K562 (cell line): Measurements from ENCODE around the gene SAMD10. TPM values are rescaled to one million over a fixed set of nuclear protein-coding genes. Genes with fewer than 3 reads are reported as not detected.
A peak's percentile ranks its signal among the peaks of the same experiment; 100 is the strongest.

Experiments used
- ATAC-seq: fragments of 200-7000 bp; cut with Tn5 transposase; 3 replicates; pipeline ENCODE4 v1.9.1; 2020; ENCODE audit warnings: moderate library complexity
- BruUV-seq: library from RNA; stranded (reverse); fragments of 400-500 nt; replicated peaks from 2 replicates; lab custom pipeline; 2021; lab: Mats Ljungman, UMichigan
- CTCF ChIA-PET: fragments of 300-600 bp; formaldehyde crosslinking; extraction: SDS; loops from one replicate; lab custom pipeline; 2021; ENCODE audit warnings: low intra/inter-chr PET ratio; lab: Yijun Ruan, JAX
- POLR2A ChIA-PET: fragments of 300-600, 350-650 bp; sonication (Branson Sonifier 250); formaldehyde crosslinking; extraction: SDS; loops from one replicate; lab custom pipeline; 2021; ENCODE audit warnings: antibody characterized with exemption, inconsistent platforms; lab: Yijun Ruan, JAX
- DNase-seq, 4 experiments: peaks; one replicate each; pipeline versions ENCODE4 v3.0.0 to v3.0.0-alpha.2; 2011 to 2018; ENCODE audit warnings: low spot score in 3 of 4, mixed read lengths in 3 of 4; ENCODE audit errors: extremely low read depth in 1 of 4
- FAIRE-seq: peaks from 2 replicates; lab custom pipeline; 2011; peaks lifted over from hg19 to GRCh38; lab: Jason Lieb, UNC
- H2AFZ ChIP-seq: 2 replicates; pipeline ENCODE4 v1.6.0; 2011; ENCODE audit warnings: low read depth, low read length, control low read depth, inconsistent platforms
- H3K27ac ChIP-seq: fragments of 200-600 bp; 3 replicates; pipeline ENCODE4 v1.8.0; 2011; ENCODE audit warnings: low read depth, mild to moderate bottlenecking, control low read depth, inconsistent platforms, low read length, moderate library complexity, mixed read lengths; ENCODE audit errors: extremely low read depth
- H3K27me3 ChIP-seq, 2 experiments: fragments of 300-600 bp in 1 of 2; 2 replicates in 1 of 2; 3 replicates in 1 of 2; pipeline versions ENCODE4 v1.6.0 to v1.8.0; 2011; ENCODE audit warnings: inconsistent platforms in 2 of 2, low read length in 2 of 2, mild to moderate bottlenecking in 1 of 2, mixed read lengths in 1 of 2, moderate library complexity in 1 of 2; ENCODE audit not compliant: control insufficient read depth in 2 of 2, insufficient read depth in 2 of 2
- H3K36me3 ChIP-seq: fragments of 300-600 bp; 3 replicates; pipeline ENCODE4 v1.8.0; 2011; ENCODE audit warnings: mild to moderate bottlenecking, low read length, inconsistent platforms; ENCODE audit not compliant: control insufficient read depth, insufficient read depth
- H3K4me1 ChIP-seq, 2 experiments: fragments of 200-600 bp in 1 of 2; replicated peaks in 1 of 2; 2 replicates in 1 of 2; 3 replicates in 1 of 2; pipeline versions ENCODE4 v1.5.1 to v1.8.0; 2011; ENCODE audit warnings: inconsistent platforms in 2 of 2, low read length in 2 of 2, mild to moderate bottlenecking in 1 of 2, mixed read lengths in 1 of 2, moderate library complexity in 1 of 2; ENCODE audit not compliant: control insufficient read depth in 2 of 2, insufficient read depth in 2 of 2
- H3K4me2 ChIP-seq: 2 replicates; pipeline ENCODE4 v1.6.1; 2011; ENCODE audit warnings: low read length, control low read depth, inconsistent platforms, mixed read lengths; ENCODE audit not compliant: insufficient read depth
- H3K4me3 ChIP-seq: fragments of 200-600 bp; sonication (generic), shearing (Covaris generic); 2 replicates; pipeline ENCODE4 v1.5.1; 2016; ENCODE audit warnings: control low read depth, inconsistent platforms
- H3K79me2 ChIP-seq: fragments of 200-600 bp; 3 replicates; pipeline ENCODE4 v1.8.0; 2011; ENCODE audit warnings: low read length, inconsistent platforms; ENCODE audit not compliant: control insufficient read depth, insufficient read depth
- H3K9ac ChIP-seq, 2 experiments: 2 replicates each; pipeline versions ENCODE4 v1.6.0 to v1.6.1; 2011; ENCODE audit warnings: low read depth in 2 of 2, low read length in 2 of 2, control low read depth in 1 of 2, inconsistent platforms in 1 of 2, mild to moderate bottlenecking in 1 of 2, mixed read lengths in 1 of 2; ENCODE audit not compliant: insufficient read depth in 1 of 2
- H3K9me1 ChIP-seq: one replicate; pipeline ENCODE4 v1.6.0; 2011; ENCODE audit warnings: inconsistent platforms, mild to moderate bottlenecking, low read length, moderate library complexity; ENCODE audit not compliant: control insufficient read depth, insufficient read depth
- H3K9me3 ChIP-seq: replicated peaks from 2 replicates; pipeline ENCODE4 v1.5.1; 2011; ENCODE audit warnings: low read depth, low read length, inconsistent platforms; ENCODE audit not compliant: control insufficient read depth, insufficient read depth
- H4K20me1 ChIP-seq: replicated peaks from 2 replicates; pipeline ENCODE4 v1.6.1; 2011; ENCODE audit warnings: low read length, inconsistent platforms, mixed read lengths; ENCODE audit not compliant: control insufficient read depth, insufficient read depth
- ATF4 ChIP-seq: fragments of 450-650 bp; formaldehyde crosslinking; IDR thresholded peaks from 2 replicates; pipeline ENCODE4 v1.4.0; 2022; ENCODE audit warnings: mild to moderate bottlenecking, moderate library complexity
- CBX3 ChIP-seq, 2 experiments: IDR thresholded peaks; 1 replicate in 1 of 2; 2 replicates in 1 of 2; pipeline ENCODE4 v1.6.1; 2012; ENCODE audit warnings: inconsistent platforms in 2 of 2, low read length in 2 of 2, borderline replicate concordance in 1 of 2, control low read depth in 1 of 2
- EZH2 ChIP-seq: IDR thresholded peaks from 2 replicates; pipeline ENCODE4 v1.6.1; 2012; ENCODE audit warnings: low read depth, mild to moderate bottlenecking, inconsistent platforms, low read length, borderline replicate concordance
- HOXB6 ChIP-seq: fragments of 250-450 bp; sonication (Bioruptor Pico); IDR thresholded peaks from 2 replicates; pipeline ENCODE4 v1.5.1; 2022; ENCODE audit warnings: mild to moderate bottlenecking, borderline replicate concordance
- IRF2 ChIP-seq: sonication (generic); formaldehyde crosslinking; IDR thresholded peaks from 2 replicates; pipeline ENCODE4 v1.8.1; 2022; ENCODE audit warnings: mild to moderate bottlenecking, missing genetic modification reagents
- RBFOX2 ChIP-seq: fragments of 200-400 bp; formaldehyde crosslinking; IDR thresholded peaks from 2 replicates; pipeline ENCODE4 v1.6.1; 2017; ENCODE audit warnings: low read depth, mild to moderate bottlenecking, low read length, moderate library complexity
- SAFB ChIP-seq: fragments of 200-400 bp; formaldehyde crosslinking; IDR thresholded peaks from 2 replicates; pipeline ENCODE4 v1.6.1; 2017; ENCODE audit warnings: low read depth, low read length, borderline replicate concordance
- SMARCE1 ChIP-seq: fragments of 450-650 bp; IDR thresholded peaks from 2 replicates; pipeline ENCODE4 v1.7.1; 2016; ENCODE audit warnings: mild to moderate bottlenecking
- SRSF3 ChIP-seq: fragments of 200-400 bp; formaldehyde crosslinking; IDR thresholded peaks from 2 replicates; pipeline ENCODE4 v1.6.1; 2016; ENCODE audit warnings: mild to moderate bottlenecking, low read length, moderate library complexity; ENCODE audit not compliant: insufficient read depth
- TEAD4 ChIP-seq, 2 experiments: sonication (generic) in 1 of 2; formaldehyde crosslinking in 1 of 2; IDR thresholded peaks; 2 replicates each; pipeline versions ENCODE4 v1.6.1 to v1.8.0; 2012 to 2022; ENCODE audit warnings: borderline replicate concordance in 1 of 2, inconsistent platforms in 1 of 2, low read length in 1 of 2, mild to moderate bottlenecking in 1 of 2, missing genetic modification reagents in 1 of 2
- ZNF318 ChIP-seq, 2 experiments: fragments of 450-650 bp; IDR thresholded peaks; 2 replicates each; pipeline ENCODE4 v1.6.1; 2016; ENCODE audit warnings: mild to moderate bottlenecking in 2 of 2, borderline replicate concordance in 1 of 2, low read depth in 1 of 2, moderate library complexity in 1 of 2
- ZNF354B ChIP-seq: fragments of 250-450 bp; sonication (Bioruptor Pico); IDR thresholded peaks from 2 replicates; pipeline ENCODE4 v1.4.0; 2020
- WGBS: fragments of 100-300 bp; shearing (Covaris generic); methylation state at CpG from one replicate; pipeline ENCODE4 v1.1.6; 2016; ENCODE audit warnings: low coverage, mixed read lengths; ENCODE audit not compliant: insufficient coverage; ENCODE audit errors: missing lambda C conversion rate; 5-methylcytosine and 5-hydroxymethylcytosine counted together
- in situ Hi-C: fragments of 300-500 bp; cut with MboI; formaldehyde crosslinking; loops from 4 replicates; pipeline ENCODE4 v1.15.0; 2018; ENCODE audit warnings: inconsistent platforms, mixed read lengths
- intact Hi-C: fragments of 100-400 bp; cut with micrococcal nuclease; formaldehyde crosslinking; loops from 2 replicates; pipeline ENCODE4 v1.14.2; 2022
- polyA plus RNA-seq, 8 experiments: library from polyadenylated mRNA; depleted of rRNA in 4 of 8; stranded (reverse) in 5 of 8; unstranded in 3 of 8; fragments of >200 nt; fragmentation: Nextera tagmentation in 2 of 8; fragmentation: Illumina TruSeq in 1 of 8; extraction: Ambion mirVana in 2 of 8; extraction: Trizol in 1 of 8; gene quantifications; 2 replicates each; pipeline versions ENCODE4 v1.2.1 to v1.2.3, GENCODE V29; 2011 to 2014; ENCODE audit warnings: inconsistent platforms in 1 of 8, missing spikeins in 1 of 8
- total RNA-seq, 7 experiments: library from RNA; depleted of rRNA in 6 of 7; stranded (reverse); fragments of >200 nt in 6 of 7; fragmentation: Illumina TruSeq in 2 of 7; extraction: Trizol in 2 of 7; gene quantifications; 2 replicates each; pipeline versions ENCODE4 v1.2.1 to v1.2.3, GENCODE V29; 2011 to 2021; ENCODE audit warnings: low replicate concordance in 1 of 7

Gene SAMD10
- total and polyA plus RNA-seq, 9 of the 15 experiments (the other 6 are each of a cell fraction or from before 2014, with no cell fraction given): 0.37 to 15.2 (median 4.8) TPM

GRCh38 chr20:63961664-63962425 is 17.6 kb downstream of the SAMD10 start:
- ChIA-PET CTCF (no interaction called here), POLR2A (interaction anchor here (0.6 to 0.7 kb wide), 4 partner anchors 65 to 425 kb away, joined by 3 to 4 read pairs (median 4); no protein-coding TSS in a partner anchor)
- Histone ChIP-seq H3K79me2 (no peaks in the 10 kb centered on the region), H3K9me3 (no peaks in the 10 kb centered on the region), H3K4me1 (peaks cover 8 to 55% of the 10 kb centered on the region in 2 experiments; a peak in 4 of 5 replicates), H3K4me2 (no peak overlapping the region), H3K9me1 (no peaks in the 10 kb centered on the region), H3K27ac (no peak overlapping the region), H3K27me3 (no peaks in the 10 kb centered on the region), H3K9ac (peak overlapping the region in 1 of 2 experiments; percentile 58; a peak in 2 of 4 replicates), H2AFZ (no peak overlapping the region), H3K36me3 (peaks cover 67% of the 10 kb centered on the region; the same call in 2 of the 3 replicates), H3K4me3 (no peak overlapping the region), H4K20me1 (no peaks in the 10 kb centered on the region)
- in situ Hi-C loops (no loop called here), intact Hi-C loops (no loop called here)
- no TSS peak for BruUV-seq
- no peak for FAIRE-seq
- ATAC-seq: no peak
- WGBS: 91% methylated on average over 18 of the region's 26 CpGs
- no peak for DNase-seq
- TF ChIP-seq IRF2 (CRISPR knock-in tag): no peak
- TF ChIP-seq SMARCE1: no peak
- no peak for TF ChIP-seq CBX3 (IDR thresholded peaks at IDR 0.05; ENCODE audit: borderline replicate concordance in 1 of 2, low read length in 2 of 2)
- no peak for TF ChIP-seq ATF4 (CRISPR knock-in tag)
- TF ChIP-seq SAFB: no peak
- no peak for TF ChIP-seq ZNF318 (IDR thresholded peaks at IDR 0.05; ENCODE audit: borderline replicate concordance in 1 of 2, low read depth in 1 of 2)
- TF ChIP-seq RBFOX2: 0 out of 2 replicates have a peak, but pooled peaks have one; percentile 5
- TF ChIP-seq EZH2: no peak
- no peak for TF ChIP-seq TEAD4 (IDR thresholded peaks at IDR 0.05; ENCODE audit: low read length)
- no peak for TF ChIP-seq TEAD4 (CRISPR knock-in tag; IDR thresholded peaks at IDR 0.05; ENCODE audit: borderline replicate concordance)
- TF ChIP-seq ZNF354B (CRISPR knock-in tag): no peak
- TF ChIP-seq SRSF3: no peak
- no peak for TF ChIP-seq HOXB6 (CRISPR knock-in tag)
